IMR-90 (cell line): ENCODE data around the gene APC. TPM values are rescaled to one million over a fixed set of nuclear protein-coding genes. Genes with fewer than 3 reads are reported as not detected.

Source experiments
- ATAC-seq: fragments of 200-7000 bp; cut with Tn5 transposase; 2 replicates; pipeline ENCODE4 v1.9.1; 2020; ENCODE audit warnings: low read depth, mild to moderate bottlenecking, moderate library complexity
- BruUV-seq: library from RNA; stranded (reverse); fragments of 400-500 nt; replicated peaks from 2 replicates; lab custom pipeline; 2021; lab: Mats Ljungman, UMichigan
- CTCF ChIA-PET: fragments of 300-600 bp; formaldehyde crosslinking; extraction: SDS; loops from one replicate; lab custom pipeline; 2021; ENCODE audit warnings: antibody characterized with exemption; lab: Yijun Ruan, JAX
- POLR2A ChIA-PET: fragments of 300-600 bp; sonication (Branson Sonifier 250); formaldehyde crosslinking; loops from one replicate; lab custom pipeline; 2022; ENCODE audit warnings: antibody characterized with exemption; ENCODE audit not compliant: unreplicated experiment; lab: Charles Lee
- DNase-seq: peaks from one replicate; pipeline ENCODE4 v3.0.0; 2013
- H2AFZ ChIP-seq: replicated peaks from 2 replicates; pipeline ENCODE3; 2013; ENCODE audit warnings: low read length, mild to moderate bottlenecking; ENCODE audit not compliant: poor library complexity
- H2AK5ac ChIP-seq: 2 replicates; pipeline ENCODE4 v1.6.1; 2013; ENCODE audit warnings: low read depth, low read length, inconsistent platforms
- H2AK9ac ChIP-seq: replicated peaks from 2 replicates; pipeline ENCODE3; 2013; ENCODE audit warnings: mild to moderate bottlenecking, low read depth, low read length, moderate library complexity; ENCODE audit not compliant: poor library complexity
- H2BK120ac ChIP-seq: 2 replicates; pipeline ENCODE4 v1.6.1; 2013; ENCODE audit warnings: low read depth, low read length, inconsistent platforms
- H2BK15ac ChIP-seq: 3 replicates; pipeline ENCODE4 v1.6.1; 2013; ENCODE audit warnings: low read depth, low read length, inconsistent platforms
- H2BK20ac ChIP-seq: 2 replicates; pipeline ENCODE4 v1.6.1; 2013; ENCODE audit warnings: low read depth, mild to moderate bottlenecking, inconsistent platforms, low read length, moderate library complexity
- H2BK5ac ChIP-seq: 2 replicates; pipeline ENCODE4 v1.6.1; 2013; ENCODE audit warnings: mild to moderate bottlenecking, low read depth, low read length, inconsistent platforms; ENCODE audit not compliant: poor library complexity, severe bottlenecking
- H3K14ac ChIP-seq: replicated peaks from 2 replicates; pipeline ENCODE4 v1.6.1; 2013; ENCODE audit warnings: low read depth, low read length, inconsistent platforms
- H3K18ac ChIP-seq: 2 replicates; pipeline ENCODE4 v1.6.1; 2013; ENCODE audit warnings: low read depth, low read length, control low read depth
- H3K23ac ChIP-seq: 2 replicates; pipeline ENCODE4 v1.6.1; 2013; ENCODE audit warnings: low read depth, low read length, inconsistent platforms
- H3K27ac ChIP-seq: 2 replicates; pipeline ENCODE4 v1.5.1; 2013; ENCODE audit warnings: mild to moderate bottlenecking, control low read depth, low read length; ENCODE audit not compliant: insufficient read depth
- H3K27me3 ChIP-seq: 2 replicates; pipeline ENCODE4 v1.6.1; 2013; ENCODE audit warnings: low read length; ENCODE audit not compliant: control insufficient read depth, insufficient read depth
- H3K36me3 ChIP-seq: 2 replicates; pipeline ENCODE4 v1.6.1; 2013; ENCODE audit warnings: low read length, mixed read lengths; ENCODE audit not compliant: control insufficient read depth, insufficient read depth
- H3K4ac ChIP-seq: 2 replicates; pipeline ENCODE4 v1.6.1; 2013; ENCODE audit warnings: low read depth, low read length, inconsistent platforms
- H3K4me1 ChIP-seq: 2 replicates; pipeline ENCODE4 v1.6.1; 2013; ENCODE audit warnings: low read length, mixed read lengths; ENCODE audit not compliant: control insufficient read depth, insufficient read depth
- H3K4me2 ChIP-seq: 2 replicates; pipeline ENCODE4 v1.6.1; 2013; ENCODE audit warnings: low read depth, mild to moderate bottlenecking, control low read depth, low read length, moderate library complexity
- H3K4me3 ChIP-seq: 2 replicates; pipeline ENCODE4 v1.5.1; 2013; ENCODE audit warnings: low read depth, mild to moderate bottlenecking, control low read depth, low read length, moderate library complexity; ENCODE audit not compliant: insufficient read depth
- H3K56ac ChIP-seq: 2 replicates; pipeline ENCODE4 v1.6.1; 2013; ENCODE audit warnings: low read length, inconsistent platforms; ENCODE audit not compliant: insufficient read depth; ENCODE audit errors: extremely low read depth
- H3K79me1 ChIP-seq, 2 experiments: 2 replicates each; pipeline ENCODE4 v1.6.1; 2013; ENCODE audit warnings: low read length in 2 of 2, inconsistent platforms in 1 of 2, low read depth in 1 of 2
- H3K9ac ChIP-seq: 2 replicates; pipeline ENCODE4 v1.6.1; 2013; ENCODE audit warnings: low read depth, low read length, control low read depth
- H3K9me1 ChIP-seq: 2 replicates; pipeline ENCODE4 v1.6.1; 2013; ENCODE audit warnings: low read length, inconsistent platforms; ENCODE audit not compliant: insufficient read depth
- H3K9me3 ChIP-seq: 2 replicates; pipeline ENCODE4 v1.6.1; 2013; ENCODE audit warnings: low read length; ENCODE audit not compliant: control insufficient read depth, insufficient read depth
- H4K20me1 ChIP-seq: 2 replicates; pipeline ENCODE4 v1.6.1; 2013; ENCODE audit warnings: low read length, inconsistent platforms; ENCODE audit not compliant: insufficient read depth
- H4K5ac ChIP-seq: 2 replicates; pipeline ENCODE4 v1.6.1; 2013; ENCODE audit warnings: mild to moderate bottlenecking, low read depth, low read length, control low read depth
- H4K8ac ChIP-seq, 2 experiments: 2 replicates each; pipeline ENCODE4 v1.6.1; 2013; ENCODE audit warnings: low read depth in 2 of 2, low read length in 2 of 2, control low read depth in 1 of 2, inconsistent platforms in 1 of 2
- H4K91ac ChIP-seq: 2 replicates; pipeline ENCODE4 v1.6.1; 2013; ENCODE audit warnings: low read depth, low read length, inconsistent platforms; ENCODE audit not compliant: insufficient read depth
- BHLHE40 ChIP-seq: fragments of 150-350 bp; IDR thresholded peaks from 2 replicates; pipeline ENCODE4 v1.6.1; 2016; ENCODE audit warnings: mild to moderate bottlenecking, low read depth, low read length
- CEBPB ChIP-seq: IDR thresholded peaks from 2 replicates; pipeline ENCODE4 v1.6.1; 2012; ENCODE audit warnings: low read depth, low read length, improper control_type of control experiment
- CHD1 ChIP-seq: IDR thresholded peaks from 2 replicates; pipeline ENCODE4 v1.6.1; 2012; ENCODE audit warnings: low read depth, low read length, improper control_type of control experiment
- FOS ChIP-seq: fragments of 150-350 bp; IDR thresholded peaks from 2 replicates; pipeline ENCODE4 v1.6.1; 2016; ENCODE audit warnings: low read depth, low read length
- MAFK ChIP-seq: IDR thresholded peaks from 2 replicates; pipeline ENCODE4 v1.6.1; 2012; ENCODE audit warnings: low read depth, low read length, improper control_type of control experiment
- MAZ ChIP-seq: IDR thresholded peaks from 2 replicates; pipeline ENCODE4 v1.6.1; 2012; ENCODE audit warnings: low read depth, mild to moderate bottlenecking, low read length, improper control_type of control experiment, moderate library complexity, borderline replicate concordance
- MXI1 ChIP-seq: IDR thresholded peaks from 2 replicates; pipeline ENCODE4 v1.6.1; 2012; ENCODE audit warnings: low read depth, mild to moderate bottlenecking, low read length, moderate library complexity, borderline replicate concordance
- NFE2L2 ChIP-seq: fragments of 150-350 bp; IDR thresholded peaks from 2 replicates; pipeline ENCODE4 v1.6.1; 2016; ENCODE audit warnings: low read depth, mild to moderate bottlenecking, low read length
- POLR2A ChIP-seq: IDR thresholded peaks from 2 replicates; pipeline ENCODE4 v1.6.1; 2012; ENCODE audit warnings: mild to moderate bottlenecking, low read depth, low read length
- RAD21 ChIP-seq: IDR thresholded peaks from 2 replicates; pipeline ENCODE4 v1.6.1; 2012; ENCODE audit warnings: low read length, improper control_type of control experiment
- RCOR1 ChIP-seq: IDR thresholded peaks from 2 replicates; pipeline ENCODE4 v1.6.1; 2012; ENCODE audit warnings: mild to moderate bottlenecking, low read length, improper control_type of control experiment; ENCODE audit not compliant: insufficient replicate concordance
- RFX5 ChIP-seq: IDR thresholded peaks from 2 replicates; pipeline ENCODE4 v1.8.0; 2012; ENCODE audit warnings: low read depth, mild to moderate bottlenecking, low read length, moderate library complexity
- SMC3 ChIP-seq: fragments of 150-350 bp; IDR thresholded peaks from 2 replicates; pipeline ENCODE4 v1.6.1; 2016; ENCODE audit warnings: low read depth, mild to moderate bottlenecking, antibody characterized with exemption, low read length, moderate library complexity
- WGBS, 2 experiments: methylation state at CpG; one replicate each; pipeline versions ENCODE4 v1.1.5 to v1.1.7; 2013; ENCODE audit warnings: missing lambda C conversion rate in 2 of 2; ENCODE audit not compliant: insufficient read length in 1 of 2; ENCODE audit errors: extremely low coverage in 2 of 2; 5-methylcytosine and 5-hydroxymethylcytosine counted together
- dilution Hi-C: fragments of 300-500 bp; cut with HindIII; formaldehyde crosslinking; loops from one replicate; pipeline ENCODE4 v1.14.3; 2018; ENCODE audit warnings: low sequenced_read_pairs; ENCODE audit not compliant: unreplicated experiment
- in situ Hi-C: fragments of 300-500 bp; cut with MboI; formaldehyde crosslinking; loops from 3 replicates; pipeline ENCODE4 v1.14.3; 2019; ENCODE audit warnings: low sequenced_read_pairs, inconsistent platforms, mixed read lengths
- intact Hi-C: fragments of 100-400 bp; cut with micrococcal nuclease; formaldehyde crosslinking; loops from 2 replicates; pipeline ENCODE4 v1.10.0; 2022
- polyA plus RNA-seq, 3 experiments: library from polyadenylated mRNA; depleted of rRNA; stranded (reverse); fragments of >200 nt; gene quantifications; 2 replicates each; pipeline ENCODE4 v1.2.3, GENCODE V29; 2012; ENCODE audit warnings: low replicate concordance in 1 of 3
- total RNA-seq: library from RNA; depleted of rRNA; stranded (reverse); fragments of >200 nt; gene quantifications from 2 replicates; pipeline ENCODE4 v1.2.3, GENCODE V29; 2012
- TF ChIP-seq, protein P1 (sequence below): fragments of 150-350 bp; IDR thresholded peaks from 2 replicates; pipeline ENCODE4 v1.6.1; 2016; ENCODE audit warnings: low read depth, mild to moderate bottlenecking, low read length, moderate library complexity, borderline replicate concordance
- TF ChIP-seq, protein P2 (sequence below): fragments of 150-350 bp; IDR thresholded peaks from 2 replicates; pipeline ENCODE4 v1.6.1; 2017; ENCODE audit warnings: mild to moderate bottlenecking, antibody characterized with exemption, low read length, low read depth
- TF ChIP-seq, protein P3 (sequence below): conservative IDR thresholded peaks from 2 replicates; pipeline ENCODE4 v1.5.1; 2012; ENCODE audit warnings: mild to moderate bottlenecking, low read depth, low read length, improper control_type of control experiment

APC gene
- total and polyA plus RNA-seq, 2 of the 4 experiments (the other 2 are of a cell fraction), result 7.3 to 58.4 TPM

DNA sequence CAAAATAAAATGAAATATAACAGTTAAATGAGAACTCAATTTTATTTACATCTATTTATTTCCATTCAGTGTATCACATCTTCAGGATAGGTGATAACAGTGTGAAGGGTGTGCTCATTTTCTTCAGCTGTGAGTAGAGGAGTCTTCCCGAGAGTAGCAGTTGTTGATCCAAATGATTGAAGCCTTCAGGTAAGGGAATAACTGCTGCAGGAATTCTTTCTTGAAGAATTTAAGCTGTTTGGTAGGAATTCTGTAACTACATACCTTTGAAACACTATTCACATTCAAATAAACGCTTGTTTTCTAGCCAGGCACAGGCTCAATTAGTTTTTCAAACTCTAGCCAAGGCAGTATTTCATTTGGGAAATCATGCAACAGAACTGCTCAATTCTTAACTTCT lies 138.7 kb downstream of the APC start:
- H2BK15ac ChIP-seq, result no peak overlapping the region
- BruUV-seq, result no TSS peak

More for the DNA sequence above, 138.7 kb downstream of the APC start:
- no peaks in the 10 kb centered on the region for H3K27me3 ChIP-seq
- H3K4me1 ChIP-seq, result peaks cover 5% of the 10 kb centered on the region; the same call in 1 of the 2 replicates
- H3K14ac ChIP-seq, result no peak overlapping the region
- no peak overlapping the region for H3K9ac ChIP-seq
- no peak overlapping the region for H2AFZ ChIP-seq
- ATAC-seq (no peak), DNase-seq (no peak)
- no peak overlapping the region for H3K56ac ChIP-seq
- no peak overlapping the region for H4K91ac ChIP-seq
- peaks cover 12% of the 10 kb centered on the region; the same call in 1 of the 2 replicates for H4K20me1 ChIP-seq
- H3K9me1 ChIP-seq, result peaks cover 7% of the 10 kb centered on the region
- peaks cover 20% of the 10 kb centered on the region for H3K36me3 ChIP-seq
- no peak overlapping the region for H4K5ac ChIP-seq
- in situ Hi-C loops, result no loop called here
- ChIA-PET POLR2A (no interaction called here), CTCF (no interaction called here)
- dilution Hi-C loops, result no loop called here
- H2AK9ac ChIP-seq, result no peak overlapping the region
- no peak overlapping the region for H3K4me3 ChIP-seq
- no peak overlapping the region for H2BK120ac ChIP-seq
- H3K9me3 ChIP-seq, result no peaks in the 10 kb centered on the region
- no peak overlapping the region for H2AK5ac ChIP-seq
- H3K4me2 ChIP-seq, result no peak overlapping the region
- H3K27ac ChIP-seq, result no peak overlapping the region
- no peak overlapping the region for H2BK5ac ChIP-seq
- H3K23ac ChIP-seq, result no peak overlapping the region
- TF ChIP-seq, protein P1, sequence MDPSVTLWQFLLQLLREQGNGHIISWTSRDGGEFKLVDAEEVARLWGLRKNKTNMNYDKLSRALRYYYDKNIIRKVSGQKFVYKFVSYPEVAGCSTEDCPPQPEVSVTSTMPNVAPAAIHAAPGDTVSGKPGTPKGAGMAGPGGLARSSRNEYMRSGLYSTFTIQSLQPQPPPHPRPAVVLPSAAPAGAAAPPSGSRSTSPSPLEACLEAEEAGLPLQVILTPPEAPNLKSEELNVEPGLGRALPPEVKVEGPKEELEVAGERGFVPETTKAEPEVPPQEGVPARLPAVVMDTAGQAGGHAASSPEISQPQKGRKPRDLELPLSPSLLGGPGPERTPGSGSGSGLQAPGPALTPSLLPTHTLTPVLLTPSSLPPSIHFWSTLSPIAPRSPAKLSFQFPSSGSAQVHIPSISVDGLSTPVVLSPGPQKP, result no peak
- TF ChIP-seq MAFK (no peak), CEBPB (no peak), MAZ (no peak), FOS (no peak), SMC3 (no peak), BHLHE40 (no peak), RFX5 (no peak), POLR2A (no peak), MXI1 (no peak), RCOR1 (no peak), RAD21 (no peak), NFE2L2 (no peak), CHD1 (no peak)
- TF ChIP-seq, protein P2, sequence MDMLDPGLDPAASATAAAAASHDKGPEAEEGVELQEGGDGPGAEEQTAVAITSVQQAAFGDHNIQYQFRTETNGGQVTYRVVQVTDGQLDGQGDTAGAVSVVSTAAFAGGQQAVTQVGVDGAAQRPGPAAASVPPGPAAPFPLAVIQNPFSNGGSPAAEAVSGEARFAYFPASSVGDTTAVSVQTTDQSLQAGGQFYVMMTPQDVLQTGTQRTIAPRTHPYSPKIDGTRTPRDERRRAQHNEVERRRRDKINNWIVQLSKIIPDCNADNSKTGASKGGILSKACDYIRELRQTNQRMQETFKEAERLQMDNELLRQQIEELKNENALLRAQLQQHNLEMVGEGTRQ, result no peak
- TF ChIP-seq, protein P3, sequence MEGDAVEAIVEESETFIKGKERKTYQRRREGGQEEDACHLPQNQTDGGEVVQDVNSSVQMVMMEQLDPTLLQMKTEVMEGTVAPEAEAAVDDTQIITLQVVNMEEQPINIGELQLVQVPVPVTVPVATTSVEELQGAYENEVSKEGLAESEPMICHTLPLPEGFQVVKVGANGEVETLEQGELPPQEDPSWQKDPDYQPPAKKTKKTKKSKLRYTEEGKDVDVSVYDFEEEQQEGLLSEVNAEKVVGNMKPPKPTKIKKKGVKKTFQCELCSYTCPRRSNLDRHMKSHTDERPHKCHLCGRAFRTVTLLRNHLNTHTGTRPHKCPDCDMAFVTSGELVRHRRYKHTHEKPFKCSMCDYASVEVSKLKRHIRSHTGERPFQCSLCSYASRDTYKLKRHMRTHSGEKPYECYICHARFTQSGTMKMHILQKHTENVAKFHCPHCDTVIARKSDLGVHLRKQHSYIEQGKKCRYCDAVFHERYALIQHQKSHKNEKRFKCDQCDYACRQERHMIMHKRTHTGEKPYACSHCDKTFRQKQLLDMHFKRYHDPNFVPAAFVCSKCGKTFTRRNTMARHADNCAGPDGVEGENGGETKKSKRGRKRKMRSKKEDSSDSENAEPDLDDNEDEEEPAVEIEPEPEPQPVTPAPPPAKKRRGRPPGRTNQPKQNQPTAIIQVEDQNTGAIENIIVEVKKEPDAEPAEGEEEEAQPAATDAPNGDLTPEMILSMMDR, result no peak
- H3K18ac ChIP-seq, result no peak overlapping the region
- WGBS, 2 experiments, result no CpG with 5 or more reads among the region's 2 CpGs
- intact Hi-C loops, result no loop called here
- no peak overlapping the region for H3K4ac ChIP-seq
- no peak overlapping the region for H4K8ac ChIP-seq
- H2BK20ac ChIP-seq, result no peak overlapping the region
- peaks cover 27 to 45% of the 10 kb centered on the region in 2 experiments; a peak in 3 of 4 replicates for H3K79me1 ChIP-seq
